NB4 (cell line): ENCODE data around the gene ZNF710.

Experiments used
- DNase-seq: peaks from one replicate; pipeline ENCODE4 v3.0.0; 2010; ENCODE audit warnings: low read depth
- H3K4me3 ChIP-seq: one replicate; pipeline ENCODE4 v1.5.1; 2011; ENCODE audit warnings: mild to moderate bottlenecking, low read depth, low read length, moderate library complexity
- MYC ChIP-seq: IDR thresholded peaks from 2 replicates; pipeline ENCODE4 v1.6.1; 2011; ENCODE audit warnings: low read depth, low read length
- POLR2A ChIP-seq: IDR thresholded peaks from 2 replicates; pipeline ENCODE4 v1.6.1; 2011; ENCODE audit warnings: mild to moderate bottlenecking; ENCODE audit not compliant: insufficient read length; ENCODE audit errors: extremely low read depth
- TF ChIP-seq, protein P1 (sequence below): IDR thresholded peaks from 2 replicates; pipeline ENCODE4 v1.6.1; 2011; ENCODE audit warnings: low read depth, low read length
- TF ChIP-seq, protein P2 (sequence below): IDR thresholded peaks from one replicate; pipeline ENCODE4 v1.5.1; 2012; ENCODE audit warnings: low read depth, low read length

Gene ZNF710

DNA sequence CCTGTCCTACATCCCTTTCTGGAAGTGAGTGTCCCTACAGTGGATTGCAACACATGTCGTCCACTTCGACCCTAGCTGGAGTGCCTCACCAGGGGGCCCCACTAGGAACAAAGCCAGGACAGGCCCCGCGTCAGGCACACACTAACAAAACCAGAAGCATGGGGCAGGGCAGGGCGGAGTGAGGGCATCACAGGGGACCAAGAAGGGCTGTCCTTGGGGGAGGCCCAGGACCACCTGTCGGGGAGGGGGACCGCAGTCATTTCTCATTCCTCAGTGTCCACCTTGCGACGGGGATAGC, 79.3 kb downstream of the ZNF710 start:
- TF ChIP-seq, protein P1, sequence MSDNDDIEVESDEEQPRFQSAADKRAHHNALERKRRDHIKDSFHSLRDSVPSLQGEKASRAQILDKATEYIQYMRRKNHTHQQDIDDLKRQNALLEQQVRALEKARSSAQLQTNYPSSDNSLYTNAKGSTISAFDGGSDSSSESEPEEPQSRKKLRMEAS: no peak
- TF ChIP-seq POLR2A: no peak
- TF ChIP-seq, protein P2, sequence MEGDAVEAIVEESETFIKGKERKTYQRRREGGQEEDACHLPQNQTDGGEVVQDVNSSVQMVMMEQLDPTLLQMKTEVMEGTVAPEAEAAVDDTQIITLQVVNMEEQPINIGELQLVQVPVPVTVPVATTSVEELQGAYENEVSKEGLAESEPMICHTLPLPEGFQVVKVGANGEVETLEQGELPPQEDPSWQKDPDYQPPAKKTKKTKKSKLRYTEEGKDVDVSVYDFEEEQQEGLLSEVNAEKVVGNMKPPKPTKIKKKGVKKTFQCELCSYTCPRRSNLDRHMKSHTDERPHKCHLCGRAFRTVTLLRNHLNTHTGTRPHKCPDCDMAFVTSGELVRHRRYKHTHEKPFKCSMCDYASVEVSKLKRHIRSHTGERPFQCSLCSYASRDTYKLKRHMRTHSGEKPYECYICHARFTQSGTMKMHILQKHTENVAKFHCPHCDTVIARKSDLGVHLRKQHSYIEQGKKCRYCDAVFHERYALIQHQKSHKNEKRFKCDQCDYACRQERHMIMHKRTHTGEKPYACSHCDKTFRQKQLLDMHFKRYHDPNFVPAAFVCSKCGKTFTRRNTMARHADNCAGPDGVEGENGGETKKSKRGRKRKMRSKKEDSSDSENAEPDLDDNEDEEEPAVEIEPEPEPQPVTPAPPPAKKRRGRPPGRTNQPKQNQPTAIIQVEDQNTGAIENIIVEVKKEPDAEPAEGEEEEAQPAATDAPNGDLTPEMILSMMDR: no peak
- TF ChIP-seq MYC: no peak
- no peak for DNase-seq
- H3K4me3 ChIP-seq: no peak overlapping the region

DNA sequence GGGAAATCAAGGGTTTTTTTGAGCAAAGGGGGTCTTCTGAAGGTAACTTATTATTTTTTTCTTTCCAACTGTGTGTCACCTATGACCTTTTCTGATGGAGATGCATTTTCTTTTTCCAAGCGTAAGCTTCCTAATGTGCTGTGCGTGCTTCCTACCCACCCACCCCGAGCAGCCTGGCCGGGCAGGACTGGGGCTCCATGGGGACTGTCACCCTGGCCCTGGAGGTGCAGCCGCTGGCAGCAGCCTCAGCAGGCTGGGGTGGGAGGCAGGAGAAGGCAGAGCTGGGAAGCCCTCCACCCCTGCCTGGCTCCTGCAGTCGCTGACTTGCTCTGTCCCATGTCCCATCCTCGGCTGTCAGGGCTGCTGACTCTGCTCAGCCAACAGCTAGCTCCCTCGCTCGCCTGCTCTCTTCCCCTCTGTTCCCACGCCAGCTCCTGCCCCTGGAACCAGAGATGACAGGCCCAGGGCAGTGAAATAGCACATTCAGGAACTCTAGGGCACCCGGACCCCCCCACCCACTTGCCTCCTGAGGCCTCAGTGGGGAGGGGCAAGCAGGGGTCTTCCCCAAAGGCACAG, 79.8 kb downstream of the ZNF710 start:
- TF ChIP-seq POLR2A: no peak
- TF ChIP-seq, protein P1: no peak
- TF ChIP-seq, protein P2: no peak
- no peak for TF ChIP-seq MYC
- DNase-seq: no peak
- no peak overlapping the region for H3K4me3 ChIP-seq

DNA sequence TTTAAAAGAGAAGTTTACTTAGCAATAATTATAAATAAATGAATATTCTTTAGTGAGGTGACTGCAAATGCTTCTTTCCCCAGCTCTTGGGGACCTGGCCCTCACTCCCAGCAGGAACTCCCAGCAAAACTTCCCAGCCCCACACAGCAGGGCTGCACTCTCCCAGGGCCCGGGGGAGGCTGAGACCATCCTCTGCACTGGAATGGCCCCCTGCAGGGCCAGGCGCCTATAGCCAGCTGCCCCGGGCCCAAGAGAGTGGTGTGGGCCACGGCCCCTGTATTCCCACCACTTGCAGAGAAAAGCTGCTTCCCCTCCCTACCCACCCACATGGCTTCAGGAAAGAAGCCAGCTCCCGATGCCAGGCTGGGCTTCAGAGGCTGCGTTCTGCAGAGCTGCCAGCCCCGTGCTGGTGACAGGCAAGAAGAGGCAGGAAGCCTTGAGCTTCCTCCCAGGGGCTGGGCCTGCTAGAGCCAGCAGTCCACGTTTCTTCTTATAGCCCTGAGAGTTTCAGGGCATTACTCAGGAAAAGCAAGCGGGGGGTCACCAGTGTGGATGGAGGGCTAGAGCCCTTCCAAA, 81.1 kb downstream of the ZNF710 start:
- TF ChIP-seq MYC: no peak
- TF ChIP-seq, protein P1: no peak
- no peak for TF ChIP-seq POLR2A
- TF ChIP-seq, protein P2: no peak
- DNase-seq: no peak
- H3K4me3 ChIP-seq: no peak overlapping the region

DNA sequence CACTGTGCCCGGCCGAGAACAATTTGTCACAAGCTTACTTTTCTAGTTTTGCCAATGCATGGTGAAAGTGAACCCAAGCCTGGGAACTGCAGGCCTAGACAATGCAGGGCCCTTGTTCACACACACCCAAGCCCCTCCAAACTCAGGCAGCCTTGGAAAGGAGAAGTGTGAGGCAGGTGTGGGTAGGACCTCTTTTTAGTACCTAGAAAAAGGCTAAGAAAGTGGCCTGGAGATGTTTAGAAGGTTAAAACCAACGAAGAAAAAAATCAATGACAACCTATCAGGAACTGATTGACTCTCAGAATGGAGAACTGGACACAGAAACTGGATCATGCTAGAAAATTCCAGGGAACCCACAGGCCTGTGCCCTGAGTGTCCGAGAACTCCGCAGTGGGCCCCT, 82.3 kb downstream of the ZNF710 start:
- no peak overlapping the region for H3K4me3 ChIP-seq
- no peak for DNase-seq
- TF ChIP-seq MYC (no peak), POLR2A (no peak)
- TF ChIP-seq, protein P2: no peak
- TF ChIP-seq, protein P1: no peak

DNA sequence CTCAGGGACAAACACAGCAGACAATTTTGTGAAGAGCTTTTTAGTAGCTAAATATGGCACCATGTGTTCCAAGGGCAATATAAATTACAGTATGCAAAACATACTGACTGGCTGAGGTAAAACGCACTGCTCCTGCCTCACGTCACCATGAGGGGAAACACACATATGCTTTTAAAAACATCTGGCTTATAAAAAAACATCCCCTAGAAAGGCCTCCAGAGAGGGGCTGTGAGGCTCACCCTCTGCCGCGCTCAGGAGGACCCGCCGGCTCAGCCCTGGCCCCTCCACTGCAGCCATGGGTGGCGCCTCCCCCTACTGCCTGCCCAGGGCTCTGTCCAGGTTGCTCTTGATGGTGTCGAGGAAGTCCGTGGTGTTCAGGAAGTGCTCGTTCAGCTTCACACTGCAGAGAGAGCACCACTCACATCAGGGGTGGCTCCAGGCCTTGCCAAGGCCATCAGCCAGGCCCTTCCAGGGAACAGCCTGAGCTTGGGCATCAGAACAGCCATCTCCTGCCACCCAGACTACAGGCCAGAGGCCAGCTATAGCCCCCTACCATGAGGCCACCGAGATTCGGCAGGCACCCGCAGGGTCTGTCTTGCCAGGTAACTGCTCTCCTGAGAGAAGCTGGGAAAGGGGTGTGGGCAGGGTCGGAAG, 83.0 kb downstream of the ZNF710 start:
- H3K4me3 ChIP-seq: no peak overlapping the region
- no peak for DNase-seq
- TF ChIP-seq MYC: no peak
- TF ChIP-seq POLR2A: no peak
- TF ChIP-seq, protein P1: no peak
- TF ChIP-seq, protein P2: no peak
